Measurements from ENCODE around the gene SNCB.
A peak's percentile ranks its signal among the peaks of the same experiment; 100 is the strongest.

SNCB gene

DNA sequence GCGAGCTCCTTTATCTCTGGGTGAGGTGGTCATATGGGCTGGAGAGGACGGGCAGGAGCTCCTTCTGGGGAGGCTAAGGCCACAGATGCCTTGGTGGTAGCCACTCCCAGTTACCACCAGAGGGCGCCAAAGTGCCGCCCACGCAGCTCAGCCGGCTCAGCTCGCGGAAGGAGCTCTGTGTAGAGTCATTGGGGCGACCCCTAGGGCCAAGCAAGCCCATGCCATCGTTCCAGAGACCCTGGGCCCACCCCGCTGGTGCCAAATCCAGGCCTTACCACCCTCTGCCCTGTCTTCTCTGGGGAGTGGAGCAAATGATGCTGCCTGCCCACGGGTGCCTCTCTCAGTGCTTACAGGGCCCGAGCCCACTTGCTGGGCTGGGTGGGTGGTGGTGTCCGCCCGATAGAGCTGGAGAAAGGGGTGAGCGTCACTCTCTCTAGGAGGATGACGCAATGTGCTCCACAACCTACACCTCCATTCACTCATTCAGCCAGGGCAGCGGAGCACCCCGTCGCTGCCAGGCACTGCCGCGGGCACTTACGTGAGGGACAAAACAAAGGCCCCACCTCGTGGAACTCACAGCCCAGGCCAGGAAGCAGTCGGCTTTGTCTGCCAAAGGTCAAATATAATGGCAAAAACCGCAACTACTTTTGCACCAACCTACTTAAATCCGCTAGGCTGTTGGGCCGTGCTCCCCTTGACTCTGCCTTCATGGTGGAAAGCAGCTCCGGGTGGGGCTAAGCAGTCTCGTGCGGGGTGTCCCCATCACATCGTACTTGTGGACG lies 30.7 kb upstream of the SNCB start:
- DNase-seq (ENCODE audit: low spot score): peak; percentile 91

DNA sequence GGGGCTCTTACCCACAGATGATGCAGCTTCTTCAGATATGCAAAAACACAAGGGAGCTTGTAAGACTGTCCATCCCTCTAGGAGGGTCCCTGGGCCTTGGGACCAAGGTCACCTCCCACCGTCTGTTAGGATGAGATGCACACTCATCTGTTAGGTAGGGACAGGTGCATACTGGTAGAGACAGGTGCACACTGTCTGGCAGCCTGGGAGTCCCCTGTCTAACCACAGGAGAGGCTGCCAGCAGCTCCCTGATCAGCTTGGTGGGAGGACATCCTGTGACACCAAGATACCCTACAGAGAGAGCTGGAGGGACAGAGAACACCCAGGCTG lies 30.2 kb upstream of the SNCB start:
- no peak for DNase-seq (ENCODE audit: low spot score)

DNA sequence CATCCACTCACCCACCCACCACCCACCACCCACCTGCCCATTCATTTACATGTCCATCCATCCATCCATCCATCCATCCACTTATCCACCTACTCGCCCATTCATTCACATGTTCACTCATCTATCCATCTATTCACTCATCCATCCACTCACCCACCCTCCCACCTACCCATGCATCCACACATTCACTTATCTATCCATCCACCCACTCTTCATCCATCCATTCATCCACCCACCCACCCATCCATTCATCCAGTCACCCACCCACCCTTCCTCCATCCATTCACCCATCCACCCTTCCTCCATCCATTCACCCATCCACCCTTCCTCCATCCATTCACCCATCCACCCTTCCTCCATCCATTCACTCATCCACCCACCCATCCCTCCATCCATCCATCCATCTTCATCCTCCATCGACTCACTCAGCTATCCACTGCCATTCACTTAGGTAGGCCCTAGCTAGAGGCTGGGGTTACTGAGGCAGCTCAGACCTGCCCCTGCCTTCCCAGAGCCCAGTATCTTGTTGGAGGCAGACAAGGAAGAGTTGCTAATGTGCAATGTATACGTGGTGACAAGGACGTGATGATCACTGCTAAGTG lies 29.6 kb upstream of the SNCB start:
- no peak for DNase-seq (ENCODE audit: low spot score)

DNA sequence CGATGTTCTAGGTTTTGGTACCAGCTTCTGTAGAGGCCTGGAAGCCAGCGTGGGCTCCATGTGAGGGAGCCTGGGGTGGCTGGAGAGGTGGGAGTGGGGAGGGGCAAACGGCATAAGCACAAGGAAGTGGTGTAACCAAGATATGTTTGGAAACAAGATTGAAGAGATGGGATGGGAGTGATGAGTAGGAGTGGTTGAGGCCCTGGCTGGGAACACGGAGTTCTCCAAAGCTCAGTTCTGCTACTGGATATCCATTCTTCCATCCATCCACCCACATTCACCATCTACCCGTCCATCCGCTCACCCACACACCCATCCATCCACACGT lies 29.1 kb upstream of the SNCB start:
- no peak for DNase-seq (ENCODE audit: low spot score)

DNA sequence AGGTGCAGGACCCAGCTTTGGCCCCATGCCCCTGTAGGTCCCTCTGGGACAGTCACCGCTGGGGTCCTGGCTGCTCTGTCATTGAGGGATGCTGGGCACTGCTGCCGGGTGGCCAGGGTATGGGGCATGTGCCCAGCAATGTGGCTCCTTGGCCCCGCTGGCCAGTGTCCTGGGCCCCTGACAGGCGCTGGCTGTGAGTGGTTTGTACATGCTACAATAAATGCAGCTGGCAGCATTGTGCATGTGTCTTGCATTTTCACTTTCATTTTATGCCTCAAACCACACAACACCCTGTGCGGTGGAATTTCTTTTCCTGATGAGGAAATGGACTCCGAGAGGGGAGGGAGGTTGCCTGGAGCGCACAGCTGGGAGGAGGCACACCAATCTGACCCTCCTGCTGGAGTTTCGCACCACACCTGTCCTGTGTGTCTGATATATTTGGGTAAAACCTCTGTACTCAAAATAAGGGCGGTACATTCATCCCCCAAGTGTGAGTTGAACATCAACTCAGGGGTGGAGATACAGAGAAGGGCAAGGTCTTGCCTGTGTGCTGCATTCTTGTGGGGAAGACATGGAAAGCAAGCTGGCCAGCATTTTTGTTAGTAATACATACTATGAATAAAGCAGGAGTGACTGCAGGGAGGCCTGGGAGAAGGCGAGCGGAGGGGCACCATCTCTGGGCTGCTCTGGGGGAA lies 28.6 kb upstream of the SNCB start:
- DNase-seq (ENCODE audit: low spot score): no peak

DNA sequence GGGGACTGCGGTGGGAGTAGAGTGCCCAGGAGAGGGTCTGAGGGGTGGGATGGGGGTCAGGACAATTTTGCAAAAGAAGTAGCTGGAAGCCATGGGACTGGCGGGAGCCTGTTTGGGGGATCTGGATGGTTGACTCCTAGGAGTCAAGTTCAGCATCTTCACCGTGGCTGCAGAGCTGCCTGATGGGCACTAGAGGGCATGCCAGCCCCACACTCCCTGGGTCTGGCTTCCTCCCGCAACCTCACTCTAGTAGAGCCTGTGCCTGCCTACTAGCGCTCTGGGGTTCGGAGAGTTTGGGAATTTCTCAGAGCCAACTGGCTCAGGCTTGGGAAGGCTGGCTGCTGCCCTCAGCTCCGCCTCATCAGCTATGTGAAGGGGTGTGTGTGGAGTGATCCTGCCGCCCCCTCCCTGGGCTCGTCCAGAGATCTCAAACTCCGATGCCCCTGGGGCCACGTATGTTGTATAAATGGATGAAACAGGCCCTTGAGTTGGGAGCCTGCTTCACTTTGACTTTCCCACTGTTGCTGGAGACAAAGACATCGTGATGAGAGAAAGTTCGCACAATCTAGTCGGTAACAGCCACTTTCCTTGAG lies 27.8 kb upstream of the SNCB start:
- peak; percentile 81 for DNase-seq (ENCODE audit: low spot score)

DNA sequence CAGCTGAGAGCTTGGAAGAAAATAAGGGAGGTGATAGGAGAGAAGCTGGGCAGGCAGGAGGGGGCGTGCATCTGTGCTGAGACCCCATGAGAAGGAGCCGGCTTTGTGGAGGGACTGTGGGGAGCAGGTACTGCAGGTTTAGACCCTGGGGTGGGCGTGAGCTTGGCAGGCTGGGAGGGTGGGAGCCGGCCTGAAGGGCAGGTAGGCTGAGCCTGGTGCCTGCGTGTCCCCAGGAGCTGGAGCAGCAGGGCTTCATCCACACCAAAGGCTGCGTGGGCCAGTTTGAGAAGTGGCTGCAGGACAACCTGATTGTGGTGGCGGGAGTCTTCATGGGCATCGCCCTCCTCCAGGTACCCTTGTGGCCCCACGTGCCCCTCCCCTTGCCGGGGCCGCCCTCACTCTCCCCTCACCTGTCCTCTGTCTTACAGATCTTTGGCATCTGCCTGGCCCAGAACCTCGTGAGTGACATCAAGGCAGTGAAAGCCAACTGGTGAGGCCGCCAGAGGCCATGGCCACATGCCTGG lies 26.2 kb upstream of the SNCB start:
- no peak for DNase-seq (ENCODE audit: low spot score)

DNA sequence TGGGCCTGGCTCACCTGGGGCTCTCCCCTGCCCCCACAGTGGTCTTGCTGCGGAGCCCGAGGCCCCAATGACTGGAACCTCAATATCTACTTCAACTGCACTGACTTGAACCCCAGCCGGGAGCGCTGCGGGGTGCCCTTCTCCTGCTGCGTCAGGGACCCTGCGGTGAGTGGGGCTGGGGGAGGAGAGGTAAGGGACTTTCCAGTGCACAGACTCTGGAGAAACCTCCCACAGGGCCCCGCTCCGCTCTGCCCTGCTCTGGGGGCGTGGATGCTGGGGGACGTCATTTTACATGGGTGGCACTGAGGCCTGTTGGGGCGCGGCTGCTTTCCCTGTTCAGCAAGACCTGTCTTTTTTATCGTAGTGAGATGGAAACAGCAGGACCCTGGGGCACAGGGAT lies 24.5 kb upstream of the SNCB start:
- no peak for DNase-seq (ENCODE audit: low spot score)

DNA sequence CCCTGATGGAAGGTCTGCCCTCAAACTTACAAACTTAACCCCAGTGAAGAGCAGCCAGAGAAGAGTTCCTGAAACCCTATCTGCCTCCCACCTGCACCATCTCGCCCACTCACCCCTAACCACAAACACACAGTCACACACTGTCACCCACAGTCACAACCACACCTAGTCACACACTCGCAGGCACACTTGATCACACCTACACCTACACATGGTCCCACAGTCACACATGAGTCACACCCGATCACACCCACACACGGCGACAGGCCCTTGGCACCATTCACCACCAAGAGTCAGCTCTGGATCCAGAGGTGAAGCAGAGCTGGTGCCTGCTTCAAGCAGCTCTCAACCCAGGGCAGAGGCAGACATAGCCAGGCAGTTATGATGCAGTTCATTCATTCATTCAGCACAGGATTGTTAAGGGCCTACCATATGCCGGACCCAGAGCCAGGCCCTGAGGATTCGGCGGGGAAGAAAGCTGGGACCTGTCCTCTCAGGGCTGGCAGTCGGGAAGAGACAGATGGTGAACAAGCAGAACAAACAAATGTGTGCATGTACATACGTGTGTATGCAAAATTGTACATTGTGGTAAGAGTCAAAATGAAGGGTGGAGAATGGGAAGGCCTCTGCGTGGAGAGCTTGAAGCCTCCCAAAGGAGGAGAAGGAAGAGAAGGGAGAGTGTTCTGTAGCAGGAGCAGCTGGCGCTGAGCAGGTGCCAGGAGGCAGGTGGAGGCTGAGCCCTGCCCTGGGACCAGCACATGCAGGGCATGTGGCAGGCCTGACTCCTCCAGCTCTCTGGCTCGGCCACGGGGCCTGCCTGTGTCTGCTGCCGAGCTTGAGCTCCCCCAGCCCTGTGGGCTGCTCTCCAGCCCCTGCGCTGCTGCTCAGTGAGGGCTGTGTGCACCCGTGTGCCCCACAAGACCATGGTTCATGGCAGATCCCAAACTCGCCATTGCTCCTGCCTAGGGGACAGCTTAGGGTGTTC lies 23.4 kb upstream of the SNCB start:
- DNase-seq (ENCODE audit: low spot score): no peak

DNA sequence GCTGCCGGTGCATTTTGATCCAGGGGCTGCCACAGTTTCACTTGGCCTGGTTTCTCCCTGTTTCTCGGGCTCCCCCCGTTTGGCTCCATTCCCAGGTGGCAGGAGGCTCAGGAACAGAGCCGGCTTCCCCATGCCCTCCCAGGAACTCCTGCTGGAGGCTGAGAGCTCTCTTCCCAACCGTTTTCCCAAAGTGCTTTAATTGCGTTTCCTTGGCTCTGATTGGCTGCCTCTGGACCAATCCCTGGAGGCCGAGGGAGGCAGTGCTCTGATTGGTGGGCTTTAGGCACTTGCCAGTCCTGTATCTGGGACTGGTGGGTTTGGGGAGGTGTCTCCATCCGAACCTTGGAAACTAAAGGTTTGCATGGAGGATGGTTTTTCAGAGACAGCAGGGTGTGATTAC lies 21.8 kb upstream of the SNCB start:
- DNase-seq (ENCODE audit: low spot score): no peak

DNA sequence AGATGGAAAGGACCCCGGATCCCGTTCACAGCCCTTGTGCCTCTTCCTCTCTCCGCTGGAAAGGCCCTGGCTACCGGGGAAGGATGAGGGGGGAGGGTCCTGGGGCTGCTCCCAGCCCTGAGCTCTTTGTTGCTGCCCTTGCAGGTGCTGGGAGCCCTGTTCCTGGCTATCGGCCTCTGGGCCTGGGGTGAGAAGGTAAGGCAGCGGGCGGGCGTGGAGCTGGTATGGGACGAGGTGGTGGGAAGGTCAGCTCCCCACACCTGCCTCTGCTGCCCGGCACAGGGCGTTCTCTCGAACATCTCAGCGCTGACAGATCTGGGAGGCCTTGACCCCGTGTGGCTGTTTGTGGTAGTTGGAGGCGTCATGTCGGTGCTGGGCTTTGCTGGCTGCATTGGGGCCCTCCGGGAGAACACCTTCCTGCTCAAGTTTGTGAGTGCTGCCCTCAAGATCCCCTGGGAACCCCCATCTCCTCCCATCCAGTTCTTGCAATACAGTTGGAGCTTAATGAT lies 21.2 kb upstream of the SNCB start:
- DNase-seq (ENCODE audit: low spot score): no peak

DNA sequence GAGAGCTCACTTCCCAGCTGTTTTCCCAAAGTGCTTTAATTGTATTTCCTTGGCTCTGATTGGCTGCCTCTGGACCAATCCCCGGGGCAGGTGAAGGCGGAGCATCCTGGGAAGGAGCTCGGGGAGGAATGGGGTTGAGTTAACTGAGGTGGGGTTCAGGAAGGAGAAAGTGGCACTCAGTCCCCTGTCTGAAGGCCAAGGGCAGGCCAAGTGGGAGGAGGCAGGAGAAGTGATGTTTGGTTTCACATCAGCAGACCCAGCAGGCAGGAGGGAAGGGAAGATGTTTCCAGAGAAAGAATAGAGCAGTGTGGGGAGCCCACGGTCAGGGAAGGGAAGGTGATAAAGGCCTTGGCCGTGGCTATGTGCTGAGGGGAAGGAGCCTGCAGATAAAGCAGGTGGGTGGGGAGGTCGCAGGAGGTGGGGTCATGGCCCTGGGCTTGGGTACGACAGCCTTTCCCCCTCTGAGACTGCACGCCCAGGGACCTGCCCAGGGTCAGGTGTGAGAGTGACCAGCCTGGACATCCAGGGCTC lies 20.1 kb upstream of the SNCB start:
- no peak for DNase-seq (ENCODE audit: low spot score)

DNA sequence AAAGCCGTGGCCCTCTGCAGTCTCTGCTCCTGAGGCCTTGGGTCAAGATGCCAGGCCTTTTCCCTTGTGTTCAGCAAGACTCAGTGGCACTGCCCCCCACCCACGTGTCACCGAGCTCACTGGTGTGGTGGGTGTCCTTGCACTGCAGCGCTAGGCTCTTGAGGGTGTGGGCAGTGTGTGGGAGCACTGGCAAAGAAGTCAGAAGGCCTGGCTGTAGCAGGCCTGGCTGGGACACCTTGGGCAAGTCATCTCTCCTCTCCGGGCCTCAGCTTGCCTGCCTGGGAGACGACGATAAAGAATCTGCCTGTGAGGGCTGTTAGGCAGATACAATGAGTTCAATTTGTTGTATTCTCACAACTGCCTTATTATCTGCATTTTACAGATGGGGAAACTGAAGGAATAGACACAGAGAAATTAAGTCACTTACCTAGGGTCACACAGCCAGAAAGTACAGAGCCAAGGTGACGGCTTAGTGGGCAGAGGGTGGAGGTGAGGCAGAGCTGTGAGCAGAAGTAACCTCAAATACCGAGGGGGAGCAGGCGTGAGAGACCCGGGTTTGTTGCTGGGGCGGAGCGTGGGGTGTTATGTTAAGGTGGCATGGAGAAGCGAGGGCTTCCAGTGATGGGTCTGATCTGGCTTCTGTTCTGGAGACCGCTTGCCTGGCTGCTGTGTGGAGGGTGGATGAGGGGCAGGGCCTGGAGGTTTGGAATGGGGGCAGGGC lies 18.3 kb upstream of the SNCB start:
- no peak for DNase-seq (ENCODE audit: low spot score)

DNA sequence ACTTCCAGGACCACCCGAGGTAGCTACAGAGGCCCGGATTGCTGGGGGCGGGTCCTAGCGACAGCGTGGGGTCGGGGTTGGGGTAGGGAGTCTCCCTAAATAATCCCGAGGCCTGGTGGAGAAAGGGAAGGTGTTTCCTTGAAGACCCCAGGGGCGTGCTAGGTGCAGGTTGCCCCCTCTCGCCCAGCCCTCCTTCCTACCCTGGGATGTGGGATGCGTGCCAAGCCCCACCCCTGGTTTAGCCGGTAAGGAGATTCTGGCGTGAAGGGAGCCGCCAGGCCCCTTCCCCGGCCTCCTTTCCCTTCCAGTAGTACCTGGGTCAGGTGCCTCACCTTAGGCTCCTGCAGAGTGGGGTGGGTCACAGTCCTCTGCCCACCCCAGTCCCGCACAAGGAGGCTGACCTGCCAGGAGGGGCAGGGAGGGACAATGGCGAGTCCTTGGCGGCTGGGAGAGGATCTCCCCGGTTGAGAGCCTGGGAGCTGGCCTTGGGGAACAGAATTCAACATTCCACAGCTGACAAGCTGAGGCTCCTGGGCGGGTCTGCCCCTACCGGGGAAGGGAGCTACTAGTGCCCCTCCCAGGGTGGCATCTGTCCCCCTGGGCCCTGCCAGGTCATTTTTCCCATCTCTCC lies 17.6 kb upstream of the SNCB start:
- DNase-seq (ENCODE audit: low spot score): no peak

DNA sequence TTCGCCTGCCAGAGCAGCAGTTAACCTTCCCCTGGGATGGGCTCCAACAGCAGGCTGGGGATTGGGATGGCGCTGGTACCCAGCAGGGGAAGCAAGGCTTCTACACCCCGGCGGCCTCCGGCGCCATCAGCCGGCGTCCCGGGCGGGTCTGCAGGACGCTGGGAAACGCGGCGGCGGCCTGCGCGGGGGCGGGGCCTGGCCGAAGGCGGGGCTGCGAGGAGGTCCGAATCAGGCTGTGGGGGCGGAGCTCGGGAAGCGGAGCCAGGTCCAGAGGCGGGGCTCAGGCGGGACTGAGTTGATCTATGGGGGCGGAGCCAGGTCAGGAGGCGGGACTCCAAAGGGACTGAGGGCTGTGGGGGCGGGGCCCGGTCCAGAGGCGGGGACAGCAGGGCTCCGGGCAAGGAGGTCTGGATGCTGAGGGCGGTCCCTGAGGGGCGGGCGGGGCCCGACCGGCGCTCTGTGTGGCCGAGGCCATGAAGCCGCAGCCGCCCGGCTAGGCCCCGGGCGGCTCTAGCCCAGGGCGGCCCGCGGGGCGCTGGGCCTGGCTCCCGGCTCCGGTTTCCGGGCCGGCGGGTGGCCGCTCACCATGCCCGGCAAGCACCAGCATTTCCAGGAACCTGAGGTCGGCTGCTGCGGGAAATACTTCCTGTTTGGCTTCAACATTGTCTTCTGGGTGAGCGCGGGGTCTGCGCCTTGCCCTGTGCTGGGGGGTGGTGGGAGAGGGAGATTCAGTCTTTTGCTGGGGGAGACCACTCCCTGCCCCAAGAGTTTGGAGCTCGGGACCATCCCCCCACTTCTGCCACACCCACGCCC lies 16.9 kb upstream of the SNCB start, which contains the start of gene TSPAN17:
Gene TSPAN17 (plus strand): TSS at position 455 of the 813 bp plus-strand sequence. CDS start 132 bp downstream, at position 587.
- DNase-seq (ENCODE audit: low spot score): peak; percentile 100

DNA sequence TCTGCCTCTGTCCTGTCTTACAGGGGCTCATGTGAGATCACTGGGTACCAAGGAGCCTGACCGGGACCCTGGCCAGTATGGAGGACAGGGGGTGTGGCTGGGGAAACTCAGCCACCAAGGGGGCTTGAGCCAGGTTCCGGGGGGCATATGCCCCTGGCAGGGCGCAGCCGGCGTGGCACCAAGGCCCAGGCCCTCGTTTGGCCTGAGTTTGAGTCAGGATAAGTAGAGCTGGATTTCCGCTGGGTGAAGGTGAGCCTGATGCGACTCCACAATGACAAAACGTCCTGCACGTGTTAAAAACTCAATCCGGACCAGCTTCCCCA lies 16.3 kb upstream of the SNCB start:
- DNase-seq (ENCODE audit: low spot score): no peak

DNA sequence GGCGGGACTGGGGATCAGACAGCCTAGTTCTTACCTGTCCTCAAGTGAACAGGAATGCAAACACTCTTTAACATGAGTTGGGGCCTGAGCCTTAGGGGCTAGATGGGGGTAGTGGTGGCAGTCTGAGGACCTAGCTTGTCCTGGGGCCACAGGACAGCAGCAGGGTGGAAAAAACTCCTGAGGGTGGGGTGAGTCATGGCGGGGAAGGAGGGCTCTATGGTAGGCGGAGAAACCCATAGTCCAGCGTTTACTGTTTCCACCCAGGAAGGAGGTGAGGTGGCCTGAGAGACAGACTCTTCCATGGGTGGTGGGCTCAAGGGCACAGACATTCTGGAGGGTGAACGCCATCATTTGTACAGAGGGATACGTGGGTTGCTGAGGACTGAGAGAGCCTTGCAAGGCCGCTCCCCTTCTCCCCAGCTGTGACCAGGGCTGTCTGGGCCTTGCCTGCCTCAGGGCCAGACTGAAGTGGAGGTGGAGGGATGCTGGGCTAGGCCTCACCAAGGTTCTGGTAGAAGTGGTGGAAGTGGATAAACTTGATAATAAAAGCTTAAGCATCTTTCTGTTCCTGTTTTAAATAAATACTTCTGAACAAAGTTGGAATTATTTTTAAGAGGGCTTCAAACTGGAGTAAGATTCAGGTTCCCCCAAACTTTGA lies 15.8 kb upstream of the SNCB start:
- no peak for DNase-seq (ENCODE audit: low spot score)

DNA sequence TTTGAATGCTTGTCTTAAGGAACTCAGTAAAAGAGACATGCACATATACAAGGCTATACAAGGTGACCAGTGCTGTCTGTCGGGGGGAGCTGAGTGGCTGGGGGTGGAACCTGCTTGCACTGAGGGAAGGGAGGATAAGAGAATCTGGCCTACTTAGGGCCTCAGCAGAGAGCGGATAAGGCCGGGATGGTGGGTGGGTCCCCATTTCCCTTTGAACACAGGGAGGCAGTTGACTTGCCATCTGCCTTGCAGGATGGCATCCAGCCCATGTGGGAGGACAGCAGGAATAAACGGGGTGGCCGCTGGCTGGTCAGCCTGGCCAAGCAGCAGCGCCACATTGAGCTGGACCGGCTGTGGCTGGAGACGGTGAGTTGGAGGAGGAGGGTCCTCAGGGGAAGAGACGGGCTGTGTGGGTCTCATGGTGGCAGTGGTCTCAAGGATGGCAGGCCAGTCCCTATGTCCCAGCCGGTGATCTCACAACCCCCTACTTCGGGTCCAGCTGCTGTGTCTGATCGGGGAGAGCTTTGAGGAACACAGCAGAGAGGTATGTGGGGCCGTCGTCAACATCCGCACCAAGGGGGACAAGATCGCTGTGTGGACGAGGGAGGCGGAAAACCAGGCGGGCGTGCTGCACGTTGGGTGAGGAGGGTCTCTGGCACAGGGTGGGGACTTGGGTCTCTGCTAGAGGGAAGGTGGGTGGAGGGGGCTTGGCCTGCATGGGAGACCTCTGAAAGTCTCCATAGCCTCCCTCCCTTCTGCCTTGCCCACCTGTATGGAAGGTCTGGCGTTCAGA lies 14.7 kb upstream of the SNCB start:
- no peak for DNase-seq (ENCODE audit: low spot score)
